ENCODE results near the gene BHLHA9. TPM values are rescaled to one million over a fixed set of nuclear protein-coding genes. Genes with fewer than 3 reads are reported as not detected.

BHLHA9 gene
- polyA plus RNA-seq, 2 of the 4 experiments (the other 2 are of a cell fraction), result not detected

DNA sequence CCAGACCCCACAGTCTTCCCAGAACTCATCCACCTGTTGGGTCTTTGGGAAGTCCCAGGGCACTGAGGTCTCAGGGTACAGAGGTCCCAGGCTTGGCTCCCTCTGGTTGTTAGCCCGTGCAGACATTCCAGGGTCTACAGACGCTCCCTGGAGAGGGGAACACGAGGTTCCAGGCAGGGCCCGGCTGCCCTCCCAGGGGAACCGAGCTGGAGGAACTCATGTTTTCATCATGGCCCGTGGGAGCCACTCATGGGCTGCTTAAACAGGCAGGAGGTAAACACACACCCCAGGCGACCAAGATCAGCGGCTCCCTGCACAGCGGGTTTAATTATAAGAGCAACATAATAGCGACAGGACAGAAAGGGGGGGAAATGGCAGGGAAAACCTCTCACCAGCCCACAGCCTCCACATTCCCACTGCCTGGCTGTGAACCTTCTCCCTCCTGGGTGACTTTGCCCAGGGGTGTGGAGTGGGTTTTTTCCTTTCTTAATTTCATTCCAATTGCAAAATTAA is 45.7 kb downstream of the BHLHA9 start:
- H3K9me3 ChIP-seq, result no peaks in the 10 kb centered on the region
- TF ChIP-seq CHD4 (IDR thresholded peaks at IDR 0.05; ENCODE audit: borderline replicate concordance) (no peak), HDAC2 (IDR thresholded peaks at IDR 0.05) (no peak), NPAS2 (CRISPR knock-in tag; IDR thresholded peaks at IDR 0.05; ENCODE audit: borderline replicate concordance) (no peak), BHLHE40 (IDR thresholded peaks at IDR 0.05; ENCODE audit: low read depth, low read length) (no peak), JUN (IDR thresholded peaks at IDR 0.05) (no peak), NFE2L2 (conservative IDR thresholded peaks at IDR 0.05; ENCODE audit: low read length) (no peak), KDM1A (IDR thresholded peaks at IDR 0.05; ENCODE audit: low read depth) (no peak), ZNF302 (CRISPR knock-in tag; IDR thresholded peaks at IDR 0.05) (no peak), POLR2A (IDR thresholded peaks at IDR 0.05; ENCODE audit: low read length) (no peak), ZFP36 (IDR thresholded peaks at IDR 0.05; ENCODE audit: borderline replicate concordance, partially characterized antibody) (no peak), HOXB13 (CRISPR knock-in tag; IDR thresholded peaks at IDR 0.05; ENCODE audit: low read depth) (no peak)
- TF ChIP-seq, protein P1, sequence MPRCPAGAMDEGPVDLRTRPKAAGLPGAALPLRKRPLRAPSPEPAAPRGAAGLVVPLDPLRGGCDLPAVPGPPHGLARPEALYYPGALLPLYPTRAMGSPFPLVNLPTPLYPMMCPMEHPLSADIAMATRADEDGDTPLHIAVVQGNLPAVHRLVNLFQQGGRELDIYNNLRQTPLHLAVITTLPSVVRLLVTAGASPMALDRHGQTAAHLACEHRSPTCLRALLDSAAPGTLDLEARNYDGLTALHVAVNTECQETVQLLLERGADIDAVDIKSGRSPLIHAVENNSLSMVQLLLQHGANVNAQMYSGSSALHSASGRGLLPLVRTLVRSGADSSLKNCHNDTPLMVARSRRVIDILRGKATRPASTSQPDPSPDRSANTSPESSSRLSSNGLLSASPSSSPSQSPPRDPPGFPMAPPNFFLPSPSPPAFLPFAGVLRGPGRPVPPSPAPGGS (IDR thresholded peaks at IDR 0.05), result no peak
- TF ChIP-seq, protein P2, sequence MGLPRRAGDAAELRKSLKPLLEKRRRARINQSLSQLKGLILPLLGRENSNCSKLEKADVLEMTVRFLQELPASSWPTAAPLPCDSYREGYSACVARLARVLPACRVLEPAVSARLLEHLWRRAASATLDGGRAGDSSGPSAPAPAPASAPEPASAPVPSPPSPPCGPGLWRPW (IDR thresholded peaks at IDR 0.05), result no peak
- TF ChIP-seq, protein P3, sequence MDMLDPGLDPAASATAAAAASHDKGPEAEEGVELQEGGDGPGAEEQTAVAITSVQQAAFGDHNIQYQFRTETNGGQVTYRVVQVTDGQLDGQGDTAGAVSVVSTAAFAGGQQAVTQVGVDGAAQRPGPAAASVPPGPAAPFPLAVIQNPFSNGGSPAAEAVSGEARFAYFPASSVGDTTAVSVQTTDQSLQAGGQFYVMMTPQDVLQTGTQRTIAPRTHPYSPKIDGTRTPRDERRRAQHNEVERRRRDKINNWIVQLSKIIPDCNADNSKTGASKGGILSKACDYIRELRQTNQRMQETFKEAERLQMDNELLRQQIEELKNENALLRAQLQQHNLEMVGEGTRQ (IDR thresholded peaks at IDR 0.05), result no peak
- DNase-seq (ENCODE audit: low read depth in 1 of 2, low spot score in 1 of 2) (no peak), ATAC-seq (peak in 1 of 2 experiments; percentile 15; a peak in 2 of 6 replicates), FAIRE-seq (no peak)
- H3K4me1 ChIP-seq, result no peaks in the 10 kb centered on the region
- H3K4me2 ChIP-seq, result no peak overlapping the region
- ChIA-PET CTCF (interaction anchor here (0.6 to 1.7 kb wide), 6 partner anchors 16 to 193 kb away, joined by 3 to 7 read pairs (median 4); no protein-coding TSS in a partner anchor), POLR2A (no interaction called here)
- 59% methylated on average over 10 of the region's 10 CpGs for WGBS (ENCODE audit: missing lambda C conversion rate)
- H3K27ac ChIP-seq, result no peak overlapping the region
- no peak overlapping the region for H3K4me3 ChIP-seq

Other genes starting within 250 kb of the BHLHA9 start
- 62.5 and 70.9 TPM in 2 replicates for gene ABR, start 90.5 kb upstream of the BHLHA9 start, polyA plus RNA-seq (2011; rRNA removed)
- 68.8 to 78.0 TPM (median 73.8 TPM) in 3 replicates for gene ABR, start 90.5 kb upstream of the BHLHA9 start, polyA plus RNA-seq (2017; fragmentation: RNase III; extraction: RNeasy Plus Mini Kit Qiagen cat#74134 plus additional on column Dnase treatment)
- gene TRARG1, start 9.2 kb downstream of the BHLHA9 start, polyA plus RNA-seq (2011; rRNA removed), result not detected in 2 replicates
- not detected in 3 replicates for gene TRARG1, start 9.2 kb downstream of the BHLHA9 start, polyA plus RNA-seq (2017; fragmentation: RNase III; extraction: RNeasy Plus Mini Kit Qiagen cat#74134 plus additional on column Dnase treatment)
- gene YWHAE, start 129.8 kb downstream of the BHLHA9 start, polyA plus RNA-seq (2011; rRNA removed), result 1,017 and 1,284 TPM in 2 replicates
- 1,548 to 1,575 TPM (median 1,561 TPM) in 3 replicates for gene YWHAE, start 129.8 kb downstream of the BHLHA9 start, polyA plus RNA-seq (2017; fragmentation: RNase III; extraction: RNeasy Plus Mini Kit Qiagen cat#74134 plus additional on column Dnase treatment)
- 117 and 124 TPM in 2 replicates for gene CRK, start 185.8 kb downstream of the BHLHA9 start, polyA plus RNA-seq (2011; rRNA removed)
- gene CRK, start 185.8 kb downstream of the BHLHA9 start, polyA plus RNA-seq (2017; fragmentation: RNase III; extraction: RNeasy Plus Mini Kit Qiagen cat#74134 plus additional on column Dnase treatment), result 73.1 to 76.5 TPM (median 75.1 TPM) in 3 replicates
- 101 and 108 TPM in 2 replicates for gene MYO1C, start 222.2 kb downstream of the BHLHA9 start, polyA plus RNA-seq (2011; rRNA removed)
- gene MYO1C, start 222.2 kb downstream of the BHLHA9 start, polyA plus RNA-seq (2017; fragmentation: RNase III; extraction: RNeasy Plus Mini Kit Qiagen cat#74134 plus additional on column Dnase treatment), result 120 to 127 TPM (median 123 TPM) in 3 replicates
- gene INPP5K, start 246.2 kb downstream of the BHLHA9 start, polyA plus RNA-seq (2011; rRNA removed), result 30.8 and 41.8 TPM in 2 replicates
- 23.6 to 24.5 TPM (median 24.3 TPM) in 3 replicates for gene INPP5K, start 246.2 kb downstream of the BHLHA9 start, polyA plus RNA-seq (2017; fragmentation: RNase III; extraction: RNeasy Plus Mini Kit Qiagen cat#74134 plus additional on column Dnase treatment)